ENCODE measurements around the gene KRT32. TPM values are rescaled to one million over a fixed set of nuclear protein-coding genes. Genes with fewer than 3 reads are reported as not detected.
"Not testable (repeated sequence)": the region's sequence is repeated elsewhere in the genome, so short reads cannot be mapped to it uniquely, and the experiment has no call there.

The KRT32 gene
- total RNA-seq, 2 experiments from 2014 or later, result not detected

- ATAC-seq (ENCODE audit: low read depth) (no peak), DNase-seq (no peak)
- peaks cover 13% of the 10 kb centered on the region for H3K27me3 Mint-ChIP-seq
- no peaks in the 10 kb centered on the region for H3K4me1 Mint-ChIP-seq
- POLR2A ChIA-PET, result no interaction called here
- H3K36me3 Mint-ChIP-seq, result no peaks in the 10 kb centered on the region
- no peaks in the 10 kb centered on the region for H3K9me3 Mint-ChIP-seq
- no peak within 1 kb of the TSS for H3K4me3 Mint-ChIP-seq
- H3K27ac Mint-ChIP-seq, result no peak within 1 kb of the TSS
Measured at GRCh38 chr17:41440531-41441033, 26.6 kb downstream of the KRT32 start, which contains the start of gene KRT38. Gene KRT38 (minus strand): TSS chr17:41440983. CDS start chr17:41440921, 62 bp downstream.

GRCh38 chr17:41439375-41439774, 27.8 kb downstream of the KRT32 start:
- DNase-seq (no peak), ATAC-seq (ENCODE audit: low read depth) (no peak)
- POLR2A ChIA-PET, result no interaction called here
- no peaks in the 10 kb centered on the region for H3K9me3 Mint-ChIP-seq
- H3K36me3 Mint-ChIP-seq, result no peaks in the 10 kb centered on the region
- no peaks in the 10 kb centered on the region for H3K4me1 Mint-ChIP-seq
- H3K4me3 Mint-ChIP-seq, result no peak overlapping the region
- peaks cover 13% of the 10 kb centered on the region for H3K27me3 Mint-ChIP-seq
- no peak overlapping the region for H3K27ac Mint-ChIP-seq

GRCh38 chr17:41437769-41438168, 29.4 kb downstream of the KRT32 start:
- Mint-ChIP-seq H3K9me3 (no peaks in the 10 kb centered on the region), H3K36me3 (no peaks in the 10 kb centered on the region), H3K27me3 (peaks cover 7% of the 10 kb centered on the region), H3K4me3 (no peak overlapping the region), H3K27ac (no peak overlapping the region), H3K4me1 (no peaks in the 10 kb centered on the region)
- ATAC-seq (ENCODE audit: low read depth) (no peak), DNase-seq (no peak)
- POLR2A ChIA-PET, result no interaction called here

GRCh38 chr17:41437254-41437653, 29.9 kb downstream of the KRT32 start:
- Mint-ChIP-seq H3K4me3 (no peak overlapping the region), H3K27ac (no peak overlapping the region), H3K4me1 (no peaks in the 10 kb centered on the region)

GRCh38 chr17:41434415-41434814, 32.8 kb downstream of the KRT32 start:
- no peak overlapping the region for H3K4me3 Mint-ChIP-seq
- POLR2A ChIA-PET, result no interaction called here
- H3K4me1 Mint-ChIP-seq, result no peaks in the 10 kb centered on the region
- H3K9me3 Mint-ChIP-seq, result no peaks in the 10 kb centered on the region
- no peaks in the 10 kb centered on the region for H3K36me3 Mint-ChIP-seq
- no peak for ATAC-seq (ENCODE audit: low read depth)
- no peak for DNase-seq
- H3K27ac Mint-ChIP-seq, result no peak overlapping the region
- H3K27me3 Mint-ChIP-seq, result peaks cover 3% of the 10 kb centered on the region

More at GRCh38 chr17:41437254-41437653, 29.9 kb downstream of the KRT32 start:
- Mint-ChIP-seq H3K9me3 (no peaks in the 10 kb centered on the region), H3K27me3 (peaks cover 4% of the 10 kb centered on the region), H3K36me3 (no peaks in the 10 kb centered on the region)
- DNase-seq (no peak), ATAC-seq (ENCODE audit: low read depth) (no peak)
- POLR2A ChIA-PET, result no interaction called here

- POLR2A ChIA-PET, result no interaction called here
- ATAC-seq (ENCODE audit: low read depth) (no peak), DNase-seq (no peak)
- Mint-ChIP-seq H3K4me3 (no peak overlapping the region), H3K27ac (no peak overlapping the region), H3K36me3 (no peaks in the 10 kb centered on the region), H3K9me3 (no peaks in the 10 kb centered on the region), H3K4me1 (no peaks in the 10 kb centered on the region), H3K27me3 (peaks cover 3% of the 10 kb centered on the region)
Measured at GRCh38 chr17:41434005-41434404, 33.2 kb downstream of the KRT32 start.

- Mint-ChIP-seq H3K4me1 (no peaks in the 10 kb centered on the region), H3K9me3 (no peaks in the 10 kb centered on the region), H3K4me3 (no peak overlapping the region), H3K36me3 (no peaks in the 10 kb centered on the region), H3K27me3 (peaks cover 3% of the 10 kb centered on the region), H3K27ac (no peak overlapping the region)
- POLR2A ChIA-PET, result no interaction called here
- DNase-seq (no peak), ATAC-seq (ENCODE audit: low read depth) (no peak)
Measured at GRCh38 chr17:41433586-41433985, 33.6 kb downstream of the KRT32 start.

- POLR2A ChIA-PET; H3K4me1 Mint-ChIP-seq; ATAC-seq (ENCODE audit: low read depth); H3K27ac Mint-ChIP-seq; H3K36me3 Mint-ChIP-seq; H3K9me3 Mint-ChIP-seq; H3K27me3 Mint-ChIP-seq; H3K4me3 Mint-ChIP-seq; DNase-seq: not testable (repeated sequence)
Measured at GRCh38 chr17:41430376-41430775, 36.8 kb downstream of the KRT32 start.

- DNase-seq (no peak), ATAC-seq (ENCODE audit: low read depth) (no peak)
- H3K27ac Mint-ChIP-seq, result no peak overlapping the region
- H3K4me1 Mint-ChIP-seq, result no peaks in the 10 kb centered on the region
- POLR2A ChIA-PET, result no interaction called here
- H3K9me3 Mint-ChIP-seq, result no peaks in the 10 kb centered on the region
- no peak overlapping the region for H3K4me3 Mint-ChIP-seq
- peaks cover 3% of the 10 kb centered on the region for H3K27me3 Mint-ChIP-seq
- H3K36me3 Mint-ChIP-seq, result no peaks in the 10 kb centered on the region
Measured at GRCh38 chr17:41429667-41430066, 37.5 kb downstream of the KRT32 start.

GRCh38 chr17:41428591-41429291, 38.4 kb downstream of the KRT32 start:
- H3K27me3 Mint-ChIP-seq, result peaks cover 3% of the 10 kb centered on the region
- DNase-seq (no peak), ATAC-seq (ENCODE audit: low read depth) (no peak)
- POLR2A ChIA-PET, result no interaction called here
- no peak overlapping the region for H3K4me3 Mint-ChIP-seq
- H3K4me1 Mint-ChIP-seq, result no peaks in the 10 kb centered on the region
- no peak overlapping the region for H3K27ac Mint-ChIP-seq
- no peaks in the 10 kb centered on the region for H3K9me3 Mint-ChIP-seq
- H3K36me3 Mint-ChIP-seq, result no peaks in the 10 kb centered on the region

- no peak within 1 kb of the TSS for H3K27ac Mint-ChIP-seq
- no peaks in the 10 kb centered on the region for H3K27me3 Mint-ChIP-seq
- POLR2A ChIA-PET, result no interaction called here
Measured at GRCh38 chr17:41424111-41424635, 43.0 kb downstream of the KRT32 start, which contains the start of gene KRT37. Gene KRT37 (minus strand): TSS chr17:41424585. CDS start chr17:41424523, 62 bp downstream.

GRCh38 chr17:41422586-41422985, 44.6 kb downstream of the KRT32 start:
- H3K36me3 Mint-ChIP-seq; POLR2A ChIA-PET; H3K27me3 Mint-ChIP-seq; H3K4me1 Mint-ChIP-seq; DNase-seq; ATAC-seq (ENCODE audit: low read depth); H3K9me3 Mint-ChIP-seq; H3K4me3 Mint-ChIP-seq; H3K27ac Mint-ChIP-seq: not testable (repeated sequence)

More at GRCh38 chr17:41424111-41424635, 43.0 kb downstream of the KRT32 start, which contains the start of gene KRT37:
- H3K36me3 Mint-ChIP-seq, result no peaks in the 10 kb centered on the region
- H3K4me1 Mint-ChIP-seq, result no peaks in the 10 kb centered on the region
- H3K9me3 Mint-ChIP-seq, result no peaks in the 10 kb centered on the region
- DNase-seq (no peak), ATAC-seq (ENCODE audit: low read depth) (no peak)
- no peak within 1 kb of the TSS for H3K4me3 Mint-ChIP-seq

- Mint-ChIP-seq H3K27me3 (no peaks in the 10 kb centered on the region), H3K4me3 (no peak overlapping the region), H3K36me3 (no peaks in the 10 kb centered on the region), H3K4me1 (no peaks in the 10 kb centered on the region), H3K9me3 (no peaks in the 10 kb centered on the region), H3K27ac (no peak overlapping the region)
- no peak for DNase-seq
- POLR2A ChIA-PET, result no interaction called here
- ATAC-seq (ENCODE audit: low read depth), result no peak
Measured at GRCh38 chr17:41421617-41422016, 45.6 kb downstream of the KRT32 start.

- ATAC-seq (ENCODE audit: low read depth), result no peak
- Mint-ChIP-seq H3K4me3 (no peak overlapping the region), H3K36me3 (no peaks in the 10 kb centered on the region), H3K27ac (no peak overlapping the region), H3K27me3 (no peaks in the 10 kb centered on the region), H3K4me1 (no peaks in the 10 kb centered on the region), H3K9me3 (no peaks in the 10 kb centered on the region)
- no peak for DNase-seq
- POLR2A ChIA-PET, result no interaction called here
Measured at GRCh38 chr17:41421116-41421515, 46.1 kb downstream of the KRT32 start.
